Dermis microvascular lymphatic vessel endothelial cell (primary cell): Measurements from ENCODE around the gene ABCA7. TPM values are rescaled to one million over a fixed set of nuclear protein-coding genes. Genes with fewer than 3 reads are reported as not detected.

Experiments used
- DNase-seq, 2 donors: peaks; one replicate each; pipeline versions ENCODE4 v3.0.0 to v3.0.0-alpha.2; 2010; ENCODE audit warnings: low read depth in 2 of 2
- total RNA-seq: library from RNA; depleted of rRNA; stranded (reverse); fragments of >200 nt; gene quantifications from 2 replicates; pipeline ENCODE4 v1.2.1, GENCODE V29; 2014

ABCA7 gene
- total RNA-seq, 1 donor from 2014 or later, result 3.7 TPM

DNA sequence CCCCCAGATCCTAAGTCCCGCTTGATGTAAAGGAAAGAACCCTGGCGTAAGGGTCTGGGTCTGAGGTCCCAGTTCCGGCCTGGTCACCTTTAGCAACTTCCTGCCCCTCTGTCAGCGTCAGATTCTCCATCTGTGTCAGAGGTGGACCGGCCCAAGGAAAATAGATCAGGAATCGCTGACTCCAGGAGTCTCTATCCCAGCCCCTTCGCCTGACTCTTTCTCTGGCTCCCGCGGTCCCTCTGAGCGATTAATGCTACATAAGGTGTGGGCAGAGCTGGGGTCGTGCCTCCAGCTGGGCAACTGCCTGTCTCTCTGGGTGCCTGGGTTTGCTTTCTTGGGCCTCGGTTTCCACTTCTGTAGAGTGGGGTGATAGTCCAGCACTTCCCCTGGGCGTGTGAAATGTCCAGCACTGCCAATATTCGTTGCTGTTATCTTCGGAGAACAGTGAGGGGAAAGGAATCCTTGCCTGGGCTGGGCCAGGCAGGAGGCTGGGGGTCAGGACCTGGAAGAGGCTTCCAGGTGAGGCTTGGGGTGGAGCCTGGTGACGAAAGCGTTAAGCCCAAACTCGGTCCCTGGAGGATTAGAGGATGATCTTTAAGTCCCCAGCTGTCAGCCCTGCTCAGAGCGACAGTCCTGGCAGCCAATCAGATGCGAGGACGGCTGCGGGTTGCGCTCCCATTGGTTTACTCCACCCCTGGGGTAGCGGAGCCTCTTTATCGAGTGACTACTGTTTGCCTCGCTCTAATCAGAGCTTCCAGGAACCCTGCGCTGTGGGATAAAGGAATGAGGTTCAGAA, 767 bp downstream of the ABCA7 start:
- DNase-seq, result peak; percentile 81 to 91

DNA sequence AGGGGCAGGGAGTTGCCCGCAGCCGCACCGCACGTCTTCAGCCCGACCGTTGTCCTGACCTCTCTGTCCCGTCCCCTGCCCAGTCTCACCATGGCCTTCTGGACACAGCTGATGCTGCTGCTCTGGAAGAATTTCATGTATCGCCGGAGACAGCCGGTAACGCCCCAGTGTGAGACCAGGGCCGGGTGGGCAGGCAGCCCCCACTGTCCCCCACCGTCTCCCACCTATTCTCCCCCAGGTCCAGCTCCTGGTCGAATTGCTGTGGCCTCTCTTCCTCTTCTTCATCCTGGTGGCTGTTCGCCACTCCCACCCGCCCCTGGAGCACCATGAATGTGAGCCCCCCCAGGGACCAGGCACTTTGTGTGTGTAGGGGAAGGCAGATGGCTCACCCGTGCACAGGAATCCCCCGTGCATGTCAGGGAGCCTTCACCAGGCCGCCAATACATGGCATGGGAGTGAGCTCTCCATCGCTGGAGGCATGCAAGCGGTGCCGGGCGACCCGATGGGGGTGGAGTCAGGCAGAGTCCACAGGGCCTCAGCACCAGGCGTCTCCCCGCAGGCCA, 1.4 kb downstream of the ABCA7 start:
- no peak for DNase-seq

- no peak for DNase-seq
Observed at GRCh38 chr19:1041835-1042685, 2.2 kb downstream of the ABCA7 start.

GRCh38 chr19:1042689-1043511, 3.0 kb downstream of the ABCA7 start:
- DNase-seq, result no peak

- peak in 1 of 2 donors; percentile 56 for DNase-seq
Observed at GRCh38 chr19:1045247-1045603, 5.3 kb downstream of the ABCA7 start.

DNA sequence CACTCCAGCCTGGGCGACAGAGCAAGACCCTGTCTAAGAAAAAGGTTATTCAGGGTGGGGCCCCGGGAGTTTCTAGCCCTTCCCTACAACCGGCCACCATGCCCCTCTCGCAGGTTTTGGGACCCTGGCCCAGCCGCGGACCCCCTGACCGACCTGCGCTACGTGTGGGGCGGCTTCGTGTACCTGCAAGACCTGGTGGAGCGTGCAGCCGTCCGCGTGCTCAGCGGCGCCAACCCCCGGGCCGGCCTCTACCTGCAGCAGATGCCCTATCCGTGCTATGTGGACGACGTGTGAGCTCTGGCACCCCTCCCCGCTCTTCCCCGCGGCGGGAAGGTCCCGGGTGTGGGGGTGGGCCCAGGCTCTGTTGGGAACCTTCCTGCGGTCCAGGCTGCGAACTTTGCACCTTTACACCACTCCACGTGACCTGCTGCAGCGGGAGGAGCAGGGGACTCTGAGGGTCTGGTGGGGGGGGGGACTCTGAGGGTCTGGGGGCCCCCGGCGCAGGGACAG, 6.3 kb downstream of the ABCA7 start:
- no peak for DNase-seq

- no peak for DNase-seq
Observed at GRCh38 chr19:1046836-1047695, 7.2 kb downstream of the ABCA7 start.

DNA sequence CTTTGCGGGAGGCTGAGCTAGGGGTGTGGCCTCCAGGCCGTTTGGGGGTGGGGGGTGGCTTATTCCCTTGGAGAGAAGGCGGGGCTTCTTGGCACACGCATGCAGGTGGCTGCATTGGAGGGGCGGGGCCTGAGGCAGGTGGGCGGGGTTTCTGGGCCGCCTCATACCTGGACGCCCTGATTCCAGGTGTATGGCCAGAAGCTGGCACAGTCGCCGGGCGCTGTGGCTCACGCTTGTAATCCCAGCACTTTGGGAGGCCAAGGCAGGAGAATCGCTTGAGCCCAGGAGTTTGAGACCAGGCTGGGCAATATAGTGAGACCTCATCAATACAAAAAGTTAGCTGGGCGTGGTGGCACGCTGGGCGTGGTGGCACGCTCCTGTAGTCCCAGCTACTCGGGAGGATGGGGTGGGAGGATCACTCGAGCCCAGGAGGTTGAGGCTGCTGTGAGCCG, 7.8 kb downstream of the ABCA7 start:
- DNase-seq, result no peak

GRCh38 chr19:1049106-1049505, 9.2 kb downstream of the ABCA7 start:
- no peak for DNase-seq

DNA sequence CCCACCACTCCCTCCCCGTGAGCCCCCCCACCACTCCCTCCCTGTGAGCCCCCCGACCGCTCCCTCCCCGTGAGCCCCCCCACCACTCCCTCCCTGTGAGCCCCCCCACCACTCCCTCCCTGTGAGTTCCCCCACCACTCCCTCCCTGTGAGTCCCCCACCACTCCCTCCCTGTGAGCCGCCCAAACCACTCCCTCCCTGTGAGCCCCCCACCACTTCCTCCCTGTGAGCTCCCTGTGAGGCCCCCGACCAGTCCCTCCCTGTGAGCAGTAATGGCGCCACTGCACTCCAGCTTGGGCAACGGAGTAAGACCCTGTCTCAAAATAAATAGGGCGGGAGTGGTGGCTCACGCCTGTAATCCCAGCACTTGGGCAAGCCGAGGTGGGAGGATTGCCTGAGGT, 9.9 kb downstream of the ABCA7 start:
- DNase-seq, result no peak

DNA sequence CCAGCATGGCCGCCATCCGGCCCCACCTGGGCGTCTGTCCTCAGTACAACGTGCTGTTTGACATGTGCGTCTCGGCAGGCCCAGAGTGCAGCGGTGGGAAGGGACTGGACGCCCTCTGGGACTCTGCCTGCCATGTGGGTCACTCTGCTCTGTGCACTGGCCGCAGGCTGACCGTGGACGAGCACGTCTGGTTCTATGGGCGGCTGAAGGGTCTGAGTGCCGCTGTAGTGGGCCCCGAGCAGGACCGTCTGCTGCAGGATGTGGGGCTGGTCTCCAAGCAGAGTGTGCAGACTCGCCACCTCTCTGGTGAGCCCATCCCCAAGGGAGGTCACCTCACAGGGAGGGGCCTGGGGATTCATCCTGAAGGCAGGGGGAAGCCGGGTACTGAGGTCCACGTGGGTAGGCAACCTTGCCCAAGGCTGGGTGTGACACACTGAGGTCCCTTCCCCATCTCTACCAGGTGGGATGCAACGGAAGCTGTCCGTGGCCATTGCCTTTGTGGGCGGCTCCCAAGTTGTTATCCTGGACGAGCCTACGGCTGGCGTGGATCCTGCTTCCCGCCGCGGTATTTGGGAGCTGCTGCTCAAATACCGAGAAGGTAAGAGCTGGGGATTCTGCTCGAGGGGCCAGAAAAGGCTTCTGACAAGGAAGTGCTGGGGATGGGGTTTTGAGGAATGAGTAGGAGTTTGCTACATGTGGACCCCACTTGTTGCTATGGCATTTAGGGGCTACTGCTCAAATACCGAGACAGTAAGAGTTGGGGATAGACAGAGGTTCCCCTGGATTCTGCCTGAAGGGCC, 11.3 kb downstream of the ABCA7 start:
- no peak for DNase-seq

DNA sequence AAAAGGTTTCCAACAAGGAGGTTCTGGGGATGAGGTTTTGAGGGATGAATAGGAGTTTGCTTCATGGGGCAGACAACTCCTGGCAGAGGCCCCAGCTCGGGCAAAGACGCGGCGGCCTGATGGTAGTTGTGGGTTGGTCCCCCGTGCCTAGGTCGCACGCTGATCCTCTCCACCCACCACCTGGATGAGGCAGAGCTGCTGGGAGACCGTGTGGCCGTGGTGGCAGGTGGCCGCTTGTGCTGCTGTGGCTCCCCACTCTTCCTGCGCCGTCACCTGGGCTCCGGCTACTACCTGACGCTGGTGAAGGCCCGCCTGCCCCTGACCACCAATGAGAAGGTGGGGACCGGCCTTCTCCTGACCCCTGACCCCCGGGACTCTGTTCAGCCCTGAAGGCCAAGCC, 11.9 kb downstream of the ABCA7 start:
- no peak for DNase-seq

DNA sequence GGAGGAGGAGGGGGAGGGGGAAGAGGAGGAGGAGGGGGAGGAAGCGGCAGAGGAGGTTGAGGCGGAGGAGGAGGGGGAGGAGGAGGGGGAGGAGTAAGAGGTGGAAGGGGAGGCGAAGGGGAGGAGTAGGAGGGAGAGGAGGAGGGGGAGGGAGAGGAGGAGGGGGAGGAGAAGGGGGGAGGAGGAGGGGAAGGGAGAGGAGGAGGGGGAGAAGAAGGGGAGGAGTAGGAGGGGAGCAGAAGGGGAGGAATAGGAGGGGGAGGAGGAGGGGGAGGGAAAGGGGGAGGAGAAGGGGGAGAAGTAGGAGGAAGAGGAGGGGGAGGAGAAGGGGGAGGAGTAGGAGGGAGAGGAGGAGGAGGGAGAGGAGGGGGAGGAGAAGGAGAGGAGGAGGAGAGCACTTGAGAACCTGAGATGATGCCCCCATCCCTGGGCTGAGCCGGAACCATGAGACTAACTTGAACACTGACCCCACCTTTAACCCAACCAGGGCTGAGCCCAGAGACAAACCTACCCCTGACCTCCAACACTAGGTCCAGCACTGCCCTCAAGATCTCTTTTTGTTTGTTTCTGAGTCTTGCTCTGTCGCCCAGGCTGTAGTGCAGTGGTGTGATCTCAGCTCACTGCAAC, 12.6 kb downstream of the ABCA7 start:
- DNase-seq, result no peak

GRCh38 chr19:1053176-1054101, 13.5 kb downstream of the ABCA7 start:
- DNase-seq, result no peak

GRCh38 chr19:1054102-1055027, 14.5 kb downstream of the ABCA7 start:
- DNase-seq, result no peak

GRCh38 chr19:1055028-1055425, 15.1 kb downstream of the ABCA7 start:
- DNase-seq, result no peak
